ENCODE measurements around the gene LSAMP.

- no peak for TF ChIP-seq EP300 (IDR thresholded peaks at IDR 0.05; ENCODE audit: low read length)
- no peak for TF ChIP-seq HCFC1 (IDR thresholded peaks at IDR 0.05; ENCODE audit: low read depth, low read length)
- no peak for TF ChIP-seq TEAD4 (IDR thresholded peaks at IDR 0.05; ENCODE audit: low read length)
- no peak for TF ChIP-seq TEAD4 (CRISPR knock-in tag; IDR thresholded peaks at IDR 0.05; ENCODE audit: borderline replicate concordance)
- no peak for TF ChIP-seq ZC3H4 (CRISPR knock-in tag; IDR thresholded peaks at IDR 0.05; ENCODE audit: borderline replicate concordance)
- no peak for TF ChIP-seq MAX (CRISPR knock-in tag; IDR thresholded peaks at IDR 0.05)
- no peak for TF ChIP-seq SRSF9 (IDR thresholded peaks at IDR 0.05; ENCODE audit: borderline replicate concordance, low read depth, low read length)
- TF ChIP-seq CTCF (IDR thresholded peaks at IDR 0.05 in 2 of 3, conservative IDR thresholded peaks at IDR 0.05 in 1 of 3; ENCODE audit: insufficient read depth in 2 of 3, low read depth in 1 of 3, low read length in 3 of 3), result no peak
- no peak for TF ChIP-seq SRSF1 (IDR thresholded peaks at IDR 0.05; ENCODE audit: low read depth, low read length)
- TF ChIP-seq, protein P1, sequence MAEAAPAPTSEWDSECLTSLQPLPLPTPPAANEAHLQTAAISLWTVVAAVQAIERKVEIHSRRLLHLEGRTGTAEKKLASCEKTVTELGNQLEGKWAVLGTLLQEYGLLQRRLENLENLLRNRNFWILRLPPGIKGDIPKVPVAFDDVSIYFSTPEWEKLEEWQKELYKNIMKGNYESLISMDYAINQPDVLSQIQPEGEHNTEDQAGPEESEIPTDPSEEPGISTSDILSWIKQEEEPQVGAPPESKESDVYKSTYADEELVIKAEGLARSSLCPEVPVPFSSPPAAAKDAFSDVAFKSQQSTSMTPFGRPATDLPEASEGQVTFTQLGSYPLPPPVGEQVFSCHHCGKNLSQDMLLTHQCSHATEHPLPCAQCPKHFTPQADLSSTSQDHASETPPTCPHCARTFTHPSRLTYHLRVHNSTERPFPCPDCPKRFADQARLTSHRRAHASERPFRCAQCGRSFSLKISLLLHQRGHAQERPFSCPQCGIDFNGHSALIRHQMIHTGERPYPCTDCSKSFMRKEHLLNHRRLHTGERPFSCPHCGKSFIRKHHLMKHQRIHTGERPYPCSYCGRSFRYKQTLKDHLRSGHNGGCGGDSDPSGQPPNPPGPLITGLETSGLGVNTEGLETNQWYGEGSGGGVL (CRISPR knock-in tag; IDR thresholded peaks at IDR 0.05), result no peak
These were observed 326.7 kb downstream of the LSAMP start for GRCh38 chr3:116118475-116119169.
